ENCODE data around the gene RPL36AL. TPM values are rescaled to one million over a fixed set of nuclear protein-coding genes. Genes with fewer than 3 reads are reported as not detected.

RPL36AL gene
- total RNA-seq: 206 and 300 TPM in 2 replicates

DNA sequence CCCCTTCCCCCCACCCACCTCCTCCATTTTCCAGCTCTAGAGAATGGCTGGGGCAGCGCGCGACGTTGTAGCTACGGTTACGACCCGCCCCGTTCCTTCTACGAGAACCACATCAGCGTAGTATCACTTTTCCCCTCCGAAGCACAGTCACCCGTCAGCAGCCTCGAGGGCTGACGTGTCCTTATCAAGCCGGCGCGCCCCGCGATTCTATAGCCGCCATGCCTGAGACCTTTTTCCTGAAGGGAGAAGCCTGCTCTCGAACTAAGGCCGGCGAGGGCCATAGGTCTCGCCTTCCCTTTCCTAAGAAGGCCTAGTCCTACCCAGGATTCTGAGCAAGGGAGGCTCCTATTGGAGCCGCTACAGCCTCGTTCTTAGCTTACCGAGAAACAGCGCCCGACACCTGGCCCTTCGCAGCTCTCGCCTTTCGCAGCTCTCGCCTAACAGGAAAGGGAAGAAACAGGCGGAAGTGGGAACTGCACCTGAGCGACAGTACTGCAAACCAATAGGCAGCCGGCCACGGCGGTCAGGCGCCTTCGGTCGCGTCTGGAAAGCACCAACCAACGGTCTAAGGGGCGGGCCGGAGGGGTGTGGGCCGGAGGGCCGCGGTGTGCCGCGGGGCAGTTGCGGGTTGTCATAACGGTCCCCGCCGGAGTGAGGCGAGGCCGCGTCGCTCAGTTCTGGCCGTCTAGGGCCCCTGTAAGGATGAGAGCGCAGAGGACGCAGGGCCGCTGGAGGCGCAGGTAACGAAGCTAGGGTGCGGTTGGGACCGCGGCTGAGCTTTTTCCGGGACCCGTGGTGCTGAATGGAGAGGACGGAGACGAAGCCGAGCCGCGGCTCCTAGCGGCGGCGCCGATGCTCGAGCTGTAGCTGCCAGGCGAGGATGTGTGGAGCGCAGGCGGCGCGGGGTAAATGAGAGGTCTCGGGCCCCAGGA, at the start of gene RPL36AL, which contains the start of gene MGAT2:
TSS of gene RPL36AL (minus strand) at position 445 of the 932 bp plus-strand sequence. CDS start 1,522 bp downstream, outside the sequence.
TSS of gene MGAT2 (plus strand) at position 618 of the 932 bp plus-strand sequence. CDS start 470 bp downstream, outside the sequence.

DNA sequence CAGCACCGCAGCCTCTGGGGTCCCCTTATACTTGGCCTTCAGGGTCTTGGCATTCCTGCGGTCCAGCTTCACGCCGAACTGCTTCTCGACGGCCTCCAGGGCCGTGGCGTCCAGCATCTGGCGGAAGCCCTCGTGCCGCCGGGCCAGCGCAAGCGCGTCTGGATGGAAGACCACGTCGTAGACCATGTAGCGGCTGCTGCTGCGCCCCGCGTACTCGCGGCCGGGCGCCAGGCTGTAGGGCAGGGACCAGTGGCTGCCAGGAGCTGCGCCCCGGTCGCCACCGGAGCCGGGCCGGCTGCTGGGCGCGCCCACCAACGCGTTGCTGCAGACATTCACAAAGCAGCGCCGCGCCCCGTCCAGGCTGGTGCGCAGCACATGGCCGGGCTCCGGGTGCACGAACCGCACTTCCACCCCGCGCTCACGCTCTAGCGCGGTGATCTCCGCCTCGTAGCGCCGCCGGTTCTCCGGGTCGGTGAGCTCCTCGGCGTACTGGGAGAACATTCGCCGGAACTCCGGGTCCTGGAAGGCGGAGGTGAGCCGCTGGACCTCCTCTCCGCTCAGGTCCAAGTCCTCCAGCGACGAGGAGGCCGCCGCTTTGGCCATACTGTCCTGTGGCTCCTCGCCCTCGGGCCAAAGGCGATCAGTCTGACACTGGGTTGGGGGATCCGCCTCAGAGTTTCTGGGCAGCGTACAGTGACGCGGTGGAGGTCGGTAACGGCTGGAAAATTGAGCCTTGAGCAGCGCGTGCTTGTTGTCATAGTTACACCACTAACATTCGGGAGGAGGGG, 14.3 kb upstream of the RPL36AL start, which contains the start of gene DNAAF2:
TSS of gene DNAAF2 (minus strand) at position 698 of the 788 bp plus-strand sequence. CDS start at position 603, 95 bp downstream.

GRCh38 chr14:49598485-49599300, 21.7 kb downstream of the RPL36AL start, which contains the start of gene LRR1:
TSS of gene LRR1 (plus strand) at chr14:49598940. CDS start at chr14:49599021, 81 bp downstream.

GRCh38 chr14:49585803-49586672, 34.4 kb downstream of the RPL36AL start, which contains the start of gene RPS29:
TSS of gene RPS29 (minus strand) at chr14:49586380. CDS start at chr14:49586346, 34 bp downstream.

Other genes with a start within 250 kb of the RPL36AL start
- gene RPS29, start 34.2 kb downstream of the RPL36AL start, total RNA-seq: 10,301 and 13,352 TPM in 2 replicates
- 29.5 and 34.9 TPM in 2 replicates for gene LRR1, start 21.7 kb downstream of the RPL36AL start, total RNA-seq
- 94.2 and 101 TPM in 2 replicates for gene MGAT2, start 173 bp upstream of the RPL36AL start, total RNA-seq
- gene DNAAF2, start 14.6 kb upstream of the RPL36AL start, total RNA-seq: 5.9 TPM in 2 replicates
- 19.9 and 27.1 TPM in 2 replicates for gene POLE2, start 67.6 kb upstream of the RPL36AL start, total RNA-seq
- gene KLHDC1, start 72.5 kb upstream of the RPL36AL start, total RNA-seq: 0.84 and 1.00 TPM in 2 replicates
- gene KLHDC2, start 147.5 kb upstream of the RPL36AL start, total RNA-seq: 22.2 and 30.5 TPM in 2 replicates
- gene NEMF, start 232.2 kb upstream of the RPL36AL start, total RNA-seq: 24.6 and 25.6 TPM in 2 replicates